ENCODE data around the gene INTS6L.
"Not testable (repeated sequence)": the region's sequence is repeated elsewhere in the genome, so short reads cannot be mapped to it uniquely, and the experiment has no call there.

Gene INTS6L

GRCh38 chrX:135595543-135595942 is 75.1 kb downstream of the INTS6L start:
- Histone ChIP-seq H3K4me1 (no peaks in the 10 kb centered on the region), H3K27ac (no peak overlapping the region), H3K36me3 (ENCODE audit: control insufficient read depth, insufficient read depth, low read length) (no peaks in the 10 kb centered on the region), H3K9ac (no peak overlapping the region), H3K9me3 (ENCODE audit: control insufficient read depth, low read length) (no peaks in the 10 kb centered on the region), H3K4me3 (ENCODE audit: low read depth, low read length) (no peak overlapping the region), H2AFZ (no peak overlapping the region), H3K4me2 (ENCODE audit: low read length) (no peak overlapping the region), H3K79me2 (no peaks in the 10 kb centered on the region), H3K27me3 (ENCODE audit: control insufficient read depth, insufficient read depth, low read length) (no peaks in the 10 kb centered on the region)
- no peak for TF ChIP-seq CTCF (IDR thresholded peaks at IDR 0.05)

- no peak overlapping the region for H3K27ac ChIP-seq
- no peak overlapping the region for H3K4me3 ChIP-seq (ENCODE audit: low read depth, low read length)
- H3K36me3 ChIP-seq (ENCODE audit: control insufficient read depth, insufficient read depth, low read length): no peaks in the 10 kb centered on the region
- H3K4me1 ChIP-seq: no peaks in the 10 kb centered on the region
- no peak overlapping the region for H2AFZ ChIP-seq
- no peak overlapping the region for H3K4me2 ChIP-seq (ENCODE audit: low read length)
- H3K79me2 ChIP-seq: no peaks in the 10 kb centered on the region
- TF ChIP-seq CTCF (IDR thresholded peaks at IDR 0.05): no peak
- H3K9ac ChIP-seq: no peak overlapping the region
- no peaks in the 10 kb centered on the region for H3K9me3 ChIP-seq (ENCODE audit: control insufficient read depth, low read length)
- H3K27me3 ChIP-seq (ENCODE audit: control insufficient read depth, insufficient read depth, low read length): no peaks in the 10 kb centered on the region
Observed at GRCh38 chrX:135596495-135596894, 76.0 kb downstream of the INTS6L start.

GRCh38 chrX:135605906-135606305 is 85.4 kb downstream of the INTS6L start:
- Histone ChIP-seq H3K4me2 (ENCODE audit: low read length) (no peak overlapping the region), H3K79me2 (no peaks in the 10 kb centered on the region), H3K9ac (no peak overlapping the region), H3K4me1 (no peaks in the 10 kb centered on the region), H2AFZ (no peak overlapping the region), H3K36me3 (ENCODE audit: control insufficient read depth, insufficient read depth, low read length) (no peaks in the 10 kb centered on the region), H3K27me3 (ENCODE audit: control insufficient read depth, insufficient read depth, low read length) (no peaks in the 10 kb centered on the region), H3K4me3 (ENCODE audit: low read depth, low read length) (no peak overlapping the region), H3K27ac (no peak overlapping the region), H3K9me3 (ENCODE audit: control insufficient read depth, low read length) (no peaks in the 10 kb centered on the region)
- TF ChIP-seq CTCF (IDR thresholded peaks at IDR 0.05): no peak

GRCh38 chrX:135624408-135625204 is 104.1 kb downstream of the INTS6L start:
- H3K9ac ChIP-seq; H3K36me3 ChIP-seq (ENCODE audit: control insufficient read depth, insufficient read depth, low read length): not testable (repeated sequence)

GRCh38 chrX:135625995-135626394 is 105.5 kb downstream of the INTS6L start:
- Histone ChIP-seq H3K27ac (no peak overlapping the region), H2AFZ (no peak overlapping the region), H3K36me3 (ENCODE audit: control insufficient read depth, insufficient read depth, low read length) (no peaks in the 10 kb centered on the region), H3K79me2 (no peaks in the 10 kb centered on the region), H3K9me3 (ENCODE audit: control insufficient read depth, low read length) (no peaks in the 10 kb centered on the region), H3K9ac (no peak overlapping the region), H3K4me3 (ENCODE audit: low read depth, low read length) (no peak overlapping the region), H3K4me2 (ENCODE audit: low read length) (no peak overlapping the region), H3K4me1 (no peaks in the 10 kb centered on the region), H3K27me3 (ENCODE audit: control insufficient read depth, insufficient read depth, low read length) (no peaks in the 10 kb centered on the region)
- no peak for TF ChIP-seq CTCF (IDR thresholded peaks at IDR 0.05)

More at GRCh38 chrX:135624408-135625204, 104.1 kb downstream of the INTS6L start:
- H3K27ac ChIP-seq; H3K4me2 ChIP-seq (ENCODE audit: low read length); H3K4me1 ChIP-seq; H3K79me2 ChIP-seq; H3K27me3 ChIP-seq (ENCODE audit: control insufficient read depth, insufficient read depth, low read length); H3K4me3 ChIP-seq (ENCODE audit: low read depth, low read length); H3K9me3 ChIP-seq (ENCODE audit: control insufficient read depth, low read length); H2AFZ ChIP-seq: not testable (repeated sequence)
